ENCODE results near the gene COL27A1.

DNA sequence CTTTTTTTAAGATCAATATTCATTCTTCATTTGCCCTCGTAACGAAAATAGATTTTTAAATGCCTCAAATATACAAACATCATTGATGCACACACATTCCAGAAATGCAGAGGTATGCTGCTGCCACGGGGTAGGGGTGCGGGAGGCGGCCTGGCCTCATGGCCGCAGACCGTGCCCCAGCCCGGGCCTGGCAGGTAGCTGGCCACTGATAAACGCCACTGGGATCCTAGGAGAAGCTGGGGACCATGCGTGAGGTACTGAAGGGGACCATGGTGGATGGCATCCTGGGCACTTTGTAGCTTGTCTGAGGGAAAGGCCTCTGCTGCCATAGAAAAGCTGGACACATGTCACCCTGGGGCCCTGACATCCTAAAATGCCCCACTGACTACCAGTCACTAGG lies 180.8 kb downstream of the COL27A1 start:
- no peak for TF ChIP-seq SUZ12 (IDR thresholded peaks at IDR 0.05; ENCODE audit: extremely low read depth, insufficient read depth, insufficient read length)
- no peak for TF ChIP-seq YY1 (IDR thresholded peaks at IDR 0.05; ENCODE audit: insufficient read depth, insufficient read length)
- no peak for TF ChIP-seq ZNF274 (IDR thresholded peaks at IDR 0.05; ENCODE audit: low read depth, low read length)

Measured in NT2/D1 (cell line).